ENCODE data around the gene NEU4. TPM values are rescaled to one million over a fixed set of nuclear protein-coding genes. Genes with fewer than 3 reads are reported as not detected.
"Not testable (repeated sequence)": the region's sequence is repeated elsewhere in the genome, so short reads cannot be mapped to it uniquely, and the experiment has no call there.

Gene NEU4
- polyA plus RNA-seq, 3 donors: 0.05 to 0.74 (median 0.67) TPM

DNA sequence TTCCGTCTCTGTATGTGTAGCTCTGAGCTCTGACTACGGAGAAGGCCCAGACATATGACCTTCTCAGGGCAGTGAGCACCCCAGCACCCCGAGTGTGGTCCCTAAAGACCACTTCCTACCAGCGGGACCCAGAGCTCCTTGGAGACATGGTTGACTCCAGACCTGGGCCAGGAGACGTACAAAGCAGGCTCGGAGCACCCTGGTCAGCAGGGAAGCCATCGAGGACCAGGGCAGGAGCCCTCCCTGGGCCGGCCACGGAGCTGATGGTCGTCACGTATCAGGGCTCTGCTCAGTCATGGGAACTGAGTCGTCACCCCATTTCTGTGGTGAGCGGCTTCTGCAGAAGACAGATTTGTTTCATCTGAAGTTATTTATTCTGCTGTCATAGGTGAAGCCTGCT lies 12.8 kb upstream of the NEU4 start:
- 94 to 95% (median 95%) methylated on average over 13 of the region's 13 CpGs for WGBS, 3 donors
- H3K27ac ChIP-seq (ENCODE audit: low read depth, low read length): no peak overlapping the region

DNA sequence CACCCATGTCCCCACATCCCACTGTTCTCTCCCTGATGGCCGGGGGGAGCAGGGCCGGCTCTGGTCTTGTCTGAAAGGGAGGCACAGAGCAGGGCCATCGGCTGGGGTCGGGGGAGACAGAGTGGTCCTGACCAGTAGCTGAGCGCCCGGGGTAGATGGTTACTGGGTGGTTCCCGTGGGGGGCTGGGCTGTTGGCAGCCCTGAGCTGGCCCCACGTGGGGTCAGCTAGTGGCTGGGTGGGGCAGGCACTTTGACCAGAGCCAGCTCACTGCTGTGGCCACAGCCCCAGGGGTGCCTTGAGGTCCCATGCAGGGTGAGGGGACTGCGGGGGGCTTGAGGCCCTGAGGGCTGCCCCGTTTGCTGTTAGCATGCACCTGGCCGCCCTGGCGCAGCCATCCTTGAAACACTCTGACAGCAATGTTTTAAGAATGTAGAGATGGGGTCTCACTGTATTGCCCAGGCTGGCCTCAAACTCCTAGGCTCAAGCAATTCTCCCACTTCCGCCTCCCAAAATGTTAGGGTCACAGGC lies 12.3 kb upstream of the NEU4 start:
- no peak overlapping the region for H3K27ac ChIP-seq (ENCODE audit: low read depth, low read length)
- WGBS, 3 donors: 86 to 90% (median 88%) methylated on average over 13 of the region's 13 CpGs

DNA sequence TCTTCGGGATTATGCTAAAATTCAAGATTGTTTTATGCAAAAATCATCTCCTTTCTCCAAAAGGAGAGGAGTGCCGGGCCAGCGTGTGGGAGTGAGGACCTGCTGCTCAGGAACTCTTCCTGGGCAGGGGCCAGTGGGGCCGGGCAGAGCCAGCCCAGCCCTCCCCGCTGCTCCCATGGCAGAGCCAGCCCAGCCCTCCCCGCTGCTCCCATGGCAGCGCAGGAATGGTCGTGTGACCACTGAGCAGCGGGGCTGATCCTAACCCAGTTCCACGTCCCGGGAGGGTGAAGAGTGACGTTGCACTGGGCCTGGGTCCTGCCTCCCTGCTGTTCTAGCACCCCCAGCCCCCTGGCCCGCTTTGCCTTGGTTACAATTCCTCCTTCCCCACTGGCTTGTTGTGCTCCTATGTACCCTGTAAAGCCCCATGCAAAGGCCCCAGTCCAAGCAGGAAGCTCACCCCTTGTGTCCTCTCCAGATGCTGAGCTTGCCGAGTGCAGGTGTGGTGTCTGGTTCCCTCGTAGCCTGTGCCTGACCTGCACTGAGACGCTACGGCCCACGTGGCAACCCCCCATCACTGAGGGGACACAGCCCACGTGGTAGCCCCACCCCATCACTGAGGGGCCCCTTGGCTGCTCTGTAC lies 11.4 kb upstream of the NEU4 start:
- no peak overlapping the region for H3K27ac ChIP-seq (ENCODE audit: low read depth, low read length)
- whole genome bisulfite sequencing, 3 donors: 78 to 84% (median 81%) methylated on average over 19 of the region's 19 CpGs

DNA sequence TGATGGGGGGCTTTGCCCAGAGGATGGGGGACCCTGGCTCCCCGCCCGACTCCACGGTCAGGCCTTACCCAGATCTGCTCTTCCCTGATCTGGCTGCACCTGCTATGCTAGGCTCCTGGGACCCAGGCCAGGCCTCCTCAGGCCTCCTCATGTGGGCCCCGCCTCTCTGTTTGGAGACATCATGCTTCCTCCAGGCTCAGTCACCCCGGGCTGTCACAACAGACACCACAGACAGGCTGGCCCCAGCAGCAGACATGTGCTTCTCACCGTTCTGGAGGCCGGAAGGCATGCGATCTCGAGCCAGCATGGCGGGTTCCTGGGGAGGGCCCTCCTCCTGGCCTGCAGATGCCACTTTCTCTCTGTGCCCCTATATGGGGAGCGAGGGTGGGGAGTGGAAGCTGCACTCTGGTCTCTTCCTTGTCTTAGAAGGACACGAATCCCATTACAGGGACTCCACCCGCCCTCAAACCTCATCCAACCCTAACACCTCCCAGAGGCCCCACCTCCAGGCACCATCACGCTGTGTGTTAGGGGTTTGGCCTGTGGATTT lies 10.8 kb upstream of the NEU4 start:
- 84 to 92% (median 86%) methylated on average over 14 of the region's 14 CpGs for WGBS, 3 donors
- H3K27ac ChIP-seq (ENCODE audit: low read depth, low read length): no peak overlapping the region

DNA sequence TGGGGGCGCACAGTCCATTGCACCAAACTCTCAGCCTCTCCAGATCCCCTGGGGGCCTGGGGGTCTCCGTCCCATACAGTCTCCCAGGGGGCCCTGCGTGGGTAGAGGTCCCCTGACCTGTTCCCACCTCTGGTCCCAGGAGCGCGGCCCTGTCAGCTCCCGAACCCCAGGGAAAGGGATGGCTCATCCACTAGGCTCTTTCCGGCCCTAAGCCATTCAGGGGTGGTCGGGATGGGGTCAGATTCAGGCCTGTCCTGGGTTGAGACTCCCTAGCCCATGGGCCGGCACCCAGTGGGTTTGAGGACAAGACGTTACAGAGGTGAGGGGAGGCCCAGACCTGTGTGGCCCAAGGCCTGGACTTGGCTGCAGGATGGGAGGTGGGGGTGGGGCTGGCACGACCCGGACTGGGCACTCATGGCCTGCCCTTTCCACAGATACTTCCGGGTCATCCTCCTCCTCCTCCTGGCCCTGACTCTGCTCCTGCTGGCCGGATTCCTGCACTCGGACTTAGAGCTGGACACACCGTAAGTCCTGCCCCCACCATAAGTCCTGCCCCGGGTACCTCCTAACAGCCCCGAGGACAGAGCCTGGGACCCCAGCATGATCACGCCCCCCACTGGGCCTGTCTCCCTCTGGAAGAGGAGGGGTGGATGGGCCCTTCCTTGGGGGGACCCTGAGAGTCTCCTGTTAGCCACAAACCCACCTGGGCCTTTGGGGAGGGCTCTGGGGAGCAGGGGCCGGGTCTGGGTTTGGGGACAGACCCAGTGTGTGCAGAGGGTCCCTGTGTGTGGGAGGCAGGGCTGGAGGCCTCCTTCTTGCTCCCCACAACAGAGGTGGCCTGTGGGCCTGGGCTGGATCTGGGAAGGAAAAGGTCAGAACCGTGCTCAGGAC lies 10.1 kb upstream of the NEU4 start:
- WGBS, 3 donors: 87 to 90% (median 90%) methylated on average over 21 of the region's 21 CpGs

DNA sequence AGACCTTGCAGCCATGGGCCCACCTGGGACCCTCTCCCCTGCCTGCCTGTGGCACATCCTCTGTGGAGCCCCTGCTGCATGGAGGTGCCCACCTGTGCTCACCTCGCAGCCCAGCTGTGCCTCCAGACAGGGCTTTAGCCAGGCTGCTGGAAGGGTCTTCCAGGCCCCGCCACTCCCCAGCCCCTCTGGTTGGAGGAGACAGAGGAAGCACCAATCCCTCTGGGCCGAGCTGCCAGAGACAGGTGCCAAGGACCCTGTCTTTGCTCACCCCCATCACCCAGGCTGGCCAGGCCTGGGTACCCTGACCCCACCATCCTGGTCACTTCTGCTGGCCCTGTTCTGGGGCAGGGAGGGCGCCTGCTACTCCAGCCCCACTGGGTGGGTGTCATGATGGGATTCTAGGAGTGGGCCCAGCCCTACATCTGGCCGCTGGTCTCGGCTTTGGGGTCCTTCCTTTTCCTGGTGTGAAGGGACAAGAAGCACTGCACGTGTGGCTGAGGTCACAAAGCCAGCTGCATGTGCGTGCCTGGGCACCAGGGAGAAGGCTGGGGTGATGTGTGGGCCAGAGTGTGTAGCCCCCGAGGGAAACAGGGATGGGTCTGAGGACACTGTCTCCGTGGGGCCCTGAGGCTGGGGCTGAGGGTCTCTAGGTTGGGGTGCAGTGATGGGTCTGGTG lies 9.3 kb upstream of the NEU4 start:
- no peak overlapping the region for H3K27ac ChIP-seq (ENCODE audit: low read depth, low read length)
- WGBS, 3 donors: 82 to 86% (median 85%) methylated on average over 9 to 10 of the region's 10 CpGs

More for the DNA sequence above, 10.1 kb upstream of the NEU4 start:
- no peak overlapping the region for H3K27ac ChIP-seq (ENCODE audit: low read depth, low read length)

DNA sequence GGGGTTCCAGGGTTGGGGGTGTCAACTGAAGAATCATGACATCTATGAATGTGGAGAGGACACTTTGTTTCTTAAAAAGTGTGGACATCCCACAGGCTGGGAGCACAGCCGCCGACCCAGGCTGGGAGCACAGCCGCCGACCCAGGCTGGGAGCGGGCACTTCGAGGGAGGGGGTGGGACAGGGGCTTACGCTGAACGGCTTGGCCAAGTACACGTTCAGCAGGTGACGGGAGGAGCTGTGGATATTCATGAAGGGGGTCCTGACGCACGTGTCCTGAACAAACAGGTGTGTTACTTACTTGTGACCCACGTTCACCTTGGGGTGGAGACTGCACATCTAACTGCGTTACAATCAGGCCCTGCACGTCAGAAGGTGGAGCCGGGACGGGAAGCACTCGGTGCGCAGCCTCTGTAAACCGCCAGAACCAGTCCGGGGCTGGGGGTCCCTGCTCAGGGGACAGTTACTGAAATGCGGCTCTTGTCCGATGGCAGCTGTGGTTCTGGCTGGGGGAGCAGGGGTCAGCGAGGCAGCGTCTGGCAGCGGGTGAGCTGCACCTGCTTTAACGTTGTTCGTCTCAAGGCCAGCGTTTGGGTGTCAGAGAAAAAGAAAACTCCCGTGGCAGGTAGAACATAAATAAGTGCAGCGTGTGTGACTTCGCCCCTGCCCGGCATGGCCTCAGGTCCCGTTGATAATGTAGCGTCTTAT lies 8.6 kb upstream of the NEU4 start:
- not testable (repeated sequence) for H3K27ac ChIP-seq (ENCODE audit: low read depth, low read length)

DNA sequence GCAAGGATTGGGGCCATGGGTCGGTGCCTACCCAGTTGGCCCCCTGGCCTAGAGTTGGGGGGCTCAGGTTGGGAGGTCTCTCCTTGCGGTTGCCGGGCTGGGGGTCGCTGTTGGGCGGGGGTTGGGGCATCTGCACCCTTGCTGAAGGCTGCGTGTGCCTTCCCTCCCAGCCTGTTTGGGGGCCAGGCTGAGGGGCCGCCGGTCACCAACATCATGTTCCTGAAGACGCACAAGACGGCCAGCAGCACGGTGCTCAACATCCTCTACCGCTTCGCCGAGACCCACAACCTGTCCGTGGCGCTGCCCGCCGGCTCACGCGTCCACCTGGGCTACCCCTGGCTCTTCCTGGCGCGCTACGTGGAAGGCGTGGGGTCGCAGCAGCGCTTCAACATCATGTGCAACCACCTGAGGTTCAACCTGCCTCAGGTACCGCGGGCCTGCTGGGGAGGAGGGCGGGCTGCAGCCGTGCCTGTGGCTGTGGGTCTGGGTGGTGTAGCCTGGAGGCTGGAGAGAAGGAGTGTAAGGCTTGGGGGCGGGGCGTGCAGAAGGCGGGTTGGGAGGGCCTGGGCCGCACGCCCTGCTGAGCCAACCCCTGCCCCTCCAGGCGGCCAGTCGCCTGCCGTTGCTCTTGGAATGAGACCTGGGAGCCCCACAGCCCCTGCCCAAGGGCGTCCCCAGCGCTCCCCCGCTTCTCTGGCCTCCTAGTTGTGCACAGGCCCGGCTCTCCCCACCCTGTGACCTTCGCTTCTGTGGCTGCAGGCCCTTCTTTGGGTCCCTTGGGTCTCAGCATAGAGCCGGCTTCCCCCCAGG lies 7.2 kb upstream of the NEU4 start:
- WGBS, 3 donors: 69 to 83% (median 76%) methylated on average over 41 to 44 of the region's 44 CpGs
- H3K27ac ChIP-seq (ENCODE audit: low read depth, low read length): no peak overlapping the region

More for the DNA sequence above, 8.6 kb upstream of the NEU4 start:
- WGBS, 3 donors: 49 to 84% (median 82%) methylated on average over 34 to 35 of the region's 35 CpGs

DNA sequence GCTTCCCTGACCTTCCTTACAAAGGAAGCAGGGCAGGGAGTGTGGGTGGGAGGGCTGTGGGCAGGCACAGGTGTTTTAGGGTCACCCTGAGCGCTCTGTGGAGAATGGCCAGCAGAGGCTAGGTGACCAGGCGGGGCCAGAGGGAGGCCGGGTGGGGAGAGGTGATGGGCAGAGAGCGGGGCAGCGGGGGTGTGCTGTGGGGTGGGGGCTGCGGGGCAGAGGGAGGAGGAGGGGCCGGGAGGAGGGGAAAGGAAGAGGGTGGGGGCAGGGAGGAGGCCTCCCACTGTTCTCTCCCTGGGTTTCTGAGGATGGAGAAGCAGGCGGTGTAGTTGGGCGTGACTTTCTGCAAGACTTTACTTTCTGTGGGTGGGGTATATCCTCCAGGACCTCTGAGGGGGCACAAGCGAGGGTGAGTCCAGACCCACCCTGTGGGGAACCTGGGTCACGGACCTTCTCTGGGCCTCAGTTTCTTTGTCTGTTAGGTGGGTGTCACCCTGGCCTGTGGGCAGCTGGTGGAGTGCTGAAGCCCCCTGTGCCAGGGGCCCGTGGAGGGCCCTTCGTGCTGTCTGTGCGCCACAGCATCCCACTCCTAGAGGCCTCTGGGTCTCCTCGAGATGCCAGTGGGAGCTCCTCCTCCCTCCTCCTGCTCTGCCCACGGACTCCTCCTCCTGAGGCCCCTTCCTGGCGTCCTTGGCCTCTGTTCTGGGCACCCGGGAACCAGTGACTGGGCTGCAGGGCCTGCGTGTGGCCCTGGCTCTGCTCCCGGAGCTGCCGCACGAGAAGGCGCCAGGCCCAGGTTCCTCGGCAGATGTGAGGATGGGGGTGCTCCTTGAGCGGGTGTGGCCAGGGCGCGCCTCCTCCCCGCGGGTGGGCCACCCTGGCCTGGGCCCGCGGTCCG lies 6.3 kb upstream of the NEU4 start:
- no peak overlapping the region for H3K27ac ChIP-seq (ENCODE audit: low read depth, low read length)

DNA sequence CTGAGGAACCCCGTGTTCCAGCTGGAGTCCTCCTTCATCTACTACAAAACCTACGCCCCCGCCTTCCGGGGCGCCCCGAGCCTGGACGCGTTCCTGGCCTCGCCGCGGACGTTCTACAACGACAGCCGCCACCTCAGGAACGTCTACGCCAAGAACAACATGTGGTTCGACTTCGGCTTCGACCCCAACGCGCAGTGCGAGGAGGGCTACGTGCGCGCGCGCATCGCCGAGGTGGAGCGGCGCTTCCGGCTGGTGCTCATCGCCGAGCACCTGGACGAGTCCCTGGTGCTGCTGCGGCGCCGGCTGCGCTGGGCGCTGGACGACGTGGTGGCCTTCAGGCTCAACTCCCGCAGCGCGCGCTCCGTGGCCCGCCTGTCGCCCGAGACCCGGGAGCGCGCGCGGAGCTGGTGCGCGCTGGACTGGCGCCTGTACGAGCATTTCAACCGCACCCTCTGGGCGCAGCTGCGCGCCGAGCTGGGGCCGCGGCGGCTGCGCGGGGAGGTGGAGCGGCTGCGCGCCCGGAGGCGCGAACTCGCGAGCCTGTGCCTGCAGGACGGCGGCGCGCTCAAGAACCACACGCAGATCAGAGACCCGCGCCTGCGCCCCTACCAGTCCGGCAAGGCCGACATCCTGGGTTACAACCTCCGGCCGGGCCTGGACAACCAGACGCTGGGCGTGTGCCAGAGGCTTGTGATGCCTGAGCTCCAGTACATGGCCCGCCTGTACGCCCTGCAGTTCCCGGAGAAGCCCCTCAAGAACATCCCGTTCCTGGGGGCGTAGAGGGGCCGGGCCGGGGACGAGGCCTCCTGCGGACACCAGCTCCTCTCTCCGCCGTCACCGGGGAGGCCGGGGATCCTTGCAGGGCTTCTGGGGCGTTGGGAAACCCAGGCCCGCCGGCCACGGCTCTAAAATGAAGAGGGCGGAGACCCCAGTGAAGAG lies 5.3 kb upstream of the NEU4 start:
- H3K27ac ChIP-seq (ENCODE audit: low read depth, low read length): no peak overlapping the region
- WGBS, 3 donors: 4 to 7% (median 5%) methylated on average over 106 to 109 of the region's 109 CpGs

More for the DNA sequence above, 6.3 kb upstream of the NEU4 start:
- WGBS, 3 donors: 43 to 55% (median 53%) methylated on average over 27 to 32 of the region's 32 CpGs

DNA sequence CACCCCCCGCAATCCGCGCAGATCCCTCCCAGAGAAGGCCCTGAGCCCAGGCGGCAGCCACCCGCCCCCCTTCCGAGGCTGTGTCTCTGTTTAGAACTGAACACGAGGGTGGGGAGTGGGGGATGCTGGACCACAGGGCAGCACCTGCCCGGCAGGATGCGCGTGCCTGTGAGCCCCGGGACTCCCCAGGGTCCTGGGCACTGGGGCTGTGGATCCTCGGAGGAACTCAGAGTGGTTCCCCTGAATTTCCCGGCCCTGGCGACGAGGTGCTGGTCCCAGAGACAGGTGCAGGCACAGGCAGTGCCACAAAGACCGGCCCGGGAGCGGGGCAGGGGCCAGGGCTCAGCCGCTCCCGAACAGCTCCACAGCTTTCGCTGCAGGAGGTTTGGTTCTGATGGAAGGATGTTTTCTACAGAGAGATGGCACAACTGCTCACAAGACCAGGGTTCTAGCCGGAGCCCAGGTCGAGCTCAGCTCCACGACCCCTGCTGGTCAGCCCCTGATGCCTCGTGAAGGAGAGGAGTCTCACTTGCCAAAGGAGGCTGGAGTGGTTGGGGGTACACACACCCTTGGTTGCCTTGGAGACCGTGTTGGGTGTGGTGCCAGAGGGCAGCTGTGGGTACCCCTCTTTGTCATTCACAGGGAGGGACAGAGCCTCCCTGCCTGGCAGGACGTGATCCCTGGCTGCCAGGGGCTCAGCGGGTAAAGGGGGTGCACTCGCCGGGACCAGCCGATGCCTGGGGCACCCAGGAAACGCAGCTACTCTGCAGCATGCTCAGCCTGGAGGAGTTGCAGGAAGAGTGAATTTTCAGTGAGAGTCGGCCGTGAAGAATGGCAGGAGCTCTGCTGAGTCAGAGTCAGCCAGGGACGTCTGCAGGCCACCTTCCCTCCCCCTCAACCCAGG lies 4.4 kb upstream of the NEU4 start:
- H3K27ac ChIP-seq (ENCODE audit: low read depth, low read length): no peak overlapping the region
- 16 to 17% (median 16%) methylated on average over 27 to 35 of the region's 35 CpGs for WGBS, 3 donors

DNA sequence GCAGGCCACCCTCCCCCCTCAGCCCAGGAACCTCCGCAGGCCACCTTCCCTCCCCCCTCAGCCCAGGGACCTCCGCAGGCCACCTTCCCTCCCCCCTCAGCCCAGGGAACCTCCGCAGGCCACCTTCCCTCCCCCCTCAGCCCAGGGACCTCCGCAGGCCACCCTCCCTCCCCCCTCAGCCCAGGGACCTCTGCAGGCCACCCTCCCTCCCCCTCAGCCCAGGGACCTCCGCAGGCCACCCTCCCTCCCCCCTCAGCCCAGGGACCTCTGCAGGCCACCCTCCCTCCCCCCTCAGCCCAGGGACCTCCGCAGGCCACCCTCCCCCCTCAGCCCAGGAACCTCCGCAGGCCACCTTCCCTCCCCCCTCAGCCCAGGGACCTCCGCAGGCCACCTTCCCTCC lies 2.8 kb upstream of the NEU4 start:
- H3K27ac ChIP-seq (ENCODE audit: low read depth, low read length): not testable (repeated sequence)
- WGBS, 3 donors: 18 to 67% (median 32%) methylated on average over 1 to 2 of the region's 8 CpGs

DNA sequence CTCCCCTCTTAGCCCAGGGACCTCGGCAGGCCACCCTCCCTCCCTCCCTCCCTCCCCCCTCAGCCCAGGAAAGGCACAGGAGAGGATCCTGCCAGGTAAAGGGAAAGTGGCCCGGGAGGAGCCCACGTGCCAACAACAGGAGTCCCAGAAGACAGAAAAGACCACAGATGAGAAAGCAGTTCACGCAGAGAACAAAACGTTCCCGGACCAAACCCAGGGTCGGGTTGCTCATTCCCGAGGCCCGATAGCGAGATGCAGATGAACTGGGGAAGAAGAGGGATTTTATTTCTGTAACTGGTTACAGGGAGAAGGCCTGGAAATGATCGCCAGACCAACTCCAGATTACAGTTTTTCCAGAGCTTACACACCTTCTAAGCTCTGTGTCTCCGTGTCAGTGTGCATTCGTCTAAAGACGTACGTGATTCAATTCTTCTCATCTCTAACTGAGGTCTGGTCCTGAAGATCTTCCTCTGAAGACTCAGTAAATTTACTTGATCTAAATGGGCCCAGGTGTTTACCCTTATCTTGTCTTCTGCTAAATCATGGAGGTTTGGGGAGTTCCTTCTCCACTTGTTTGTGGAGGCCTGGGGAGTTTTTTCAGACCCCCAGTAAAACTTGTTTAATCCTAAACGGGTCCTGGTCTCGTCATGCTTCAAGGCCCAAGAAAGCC lies 807 bp upstream of the NEU4 start:
- H3K27ac ChIP-seq (ENCODE audit: low read depth, low read length): no peak overlapping the region
- WGBS, 3 donors: 69 to 77% (median 73%) methylated on average over 16 to 17 of the region's 17 CpGs

All from adipose tissue (tissue), 3 donors.